Measurements from ENCODE around the gene CARMIL3. TPM values are rescaled to one million over a fixed set of nuclear protein-coding genes. Genes with fewer than 3 reads are reported as not detected.

The CARMIL3 gene
- total RNA-seq, 1 experiment from 2014 or later = 0.14 TPM

- DNase-seq (ENCODE audit: low spot score) = no peak
Observed at GRCh38 chr14:24078146-24078545, 26.3 kb downstream of the CARMIL3 start.

- DNase-seq (ENCODE audit: low spot score) = no peak
Observed at GRCh38 chr14:24079491-24080141, 27.8 kb downstream of the CARMIL3 start.

DNA sequence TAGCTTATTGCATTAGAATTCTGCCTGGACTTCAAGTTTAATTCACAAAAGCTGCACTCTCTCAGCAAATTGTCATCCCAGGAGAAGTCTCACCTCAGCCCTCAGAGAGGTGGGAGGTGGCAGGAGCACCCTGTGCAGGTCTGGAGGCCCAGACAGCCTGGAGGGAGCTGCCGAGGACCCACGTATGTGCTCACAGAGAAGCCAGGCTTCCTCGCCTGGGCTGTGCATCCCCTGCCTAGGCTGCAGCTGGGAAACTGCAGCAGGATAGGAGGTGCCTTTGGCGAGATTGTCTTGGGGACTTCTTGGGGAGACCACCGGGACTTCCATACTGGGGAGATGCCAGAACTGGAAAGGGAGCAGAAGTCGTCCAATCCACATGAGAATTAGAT lies 28.3 kb downstream of the CARMIL3 start:
- DNase-seq (ENCODE audit: low spot score) = no peak

DNA sequence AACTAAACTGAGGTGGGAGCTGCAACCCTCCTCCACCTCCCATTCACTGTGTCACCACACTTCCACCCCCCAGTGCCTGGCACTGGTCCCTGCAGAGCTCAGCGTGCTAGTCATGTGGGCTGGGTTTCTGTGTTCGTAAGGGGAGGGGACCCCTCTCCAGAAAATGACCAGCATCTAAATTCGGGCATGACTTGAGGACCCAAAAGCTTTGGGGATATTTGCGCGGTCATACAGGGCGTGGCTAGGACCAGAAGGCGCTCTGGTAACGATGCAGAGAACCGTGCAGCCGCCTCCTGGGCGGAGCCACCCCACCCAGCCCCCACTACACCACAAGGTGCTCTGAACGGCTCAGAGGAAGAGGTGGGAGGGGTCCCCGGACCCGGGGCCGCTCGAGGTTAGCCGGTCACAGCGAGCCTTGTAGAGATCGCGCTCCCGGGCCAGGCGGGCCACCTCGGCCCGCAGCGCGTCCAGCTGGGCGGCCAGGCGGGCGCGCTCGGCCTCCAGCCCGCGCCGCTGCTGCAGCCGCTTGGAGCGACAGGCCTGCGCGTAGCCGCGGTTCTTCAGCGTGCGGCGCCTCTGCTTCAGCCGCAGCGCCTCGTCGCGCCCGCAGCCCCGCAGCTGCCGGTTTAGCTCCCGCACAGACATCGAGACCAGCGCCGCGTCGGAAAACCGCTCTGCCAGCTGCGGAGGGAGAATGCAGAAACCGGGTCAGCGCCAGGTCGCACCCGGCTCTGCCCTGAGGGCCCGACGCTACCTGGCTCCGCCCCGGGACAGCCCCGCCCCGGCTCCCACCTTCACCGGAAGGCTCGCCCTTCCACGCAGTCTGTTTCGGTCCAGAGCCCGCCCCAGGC lies 29.3 kb downstream of the CARMIL3 start:
- DNase-seq (ENCODE audit: low spot score) = peak; percentile 59

DNA sequence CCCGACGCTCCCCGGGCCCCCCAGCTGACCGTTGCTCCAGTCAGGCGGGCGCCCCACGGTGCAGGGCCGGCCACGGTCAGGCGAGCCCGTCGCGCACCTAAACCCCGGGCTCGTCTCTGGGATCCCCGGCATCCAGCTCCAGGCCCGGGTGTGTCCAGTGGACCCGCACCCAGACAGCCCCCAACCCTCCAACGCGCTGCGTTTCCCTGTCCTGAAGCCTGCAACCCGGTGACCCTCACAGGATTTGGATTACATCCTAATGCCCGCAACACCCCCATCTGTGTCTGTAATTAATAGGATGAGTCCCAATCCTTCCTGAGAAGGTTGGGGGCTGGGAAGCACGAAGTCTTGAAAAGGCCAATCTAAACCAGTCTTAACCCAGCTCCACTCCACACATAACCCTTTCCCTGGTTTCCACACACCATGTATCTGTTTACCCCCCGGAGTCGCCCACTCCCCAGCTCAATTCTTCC lies 30.0 kb downstream of the CARMIL3 start:
- DNase-seq (ENCODE audit: low spot score) = no peak

- DNase-seq (ENCODE audit: low spot score) = no peak
Observed at GRCh38 chr14:24082411-24083080, 30.7 kb downstream of the CARMIL3 start.

DNA sequence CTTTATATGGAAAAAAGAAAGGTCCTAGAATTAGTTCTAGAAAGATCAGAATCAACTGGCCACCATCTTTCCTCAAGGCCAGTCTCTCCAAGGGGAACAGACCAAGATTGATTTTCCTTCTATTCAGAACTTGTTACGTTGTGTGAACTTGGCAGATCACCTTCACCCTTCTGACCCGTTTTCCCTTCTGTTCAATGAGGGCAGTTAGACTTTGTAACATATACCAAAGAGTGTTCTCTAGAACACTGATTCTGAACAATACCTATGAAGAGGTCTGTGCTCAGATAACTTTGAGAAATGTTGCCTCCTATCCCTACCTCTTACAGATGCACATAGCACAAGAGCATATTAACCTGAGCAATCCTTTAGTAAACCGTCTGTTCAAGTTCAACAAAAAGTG lies 31.7 kb downstream of the CARMIL3 start:
- DNase-seq (ENCODE audit: low spot score) = no peak

DNA sequence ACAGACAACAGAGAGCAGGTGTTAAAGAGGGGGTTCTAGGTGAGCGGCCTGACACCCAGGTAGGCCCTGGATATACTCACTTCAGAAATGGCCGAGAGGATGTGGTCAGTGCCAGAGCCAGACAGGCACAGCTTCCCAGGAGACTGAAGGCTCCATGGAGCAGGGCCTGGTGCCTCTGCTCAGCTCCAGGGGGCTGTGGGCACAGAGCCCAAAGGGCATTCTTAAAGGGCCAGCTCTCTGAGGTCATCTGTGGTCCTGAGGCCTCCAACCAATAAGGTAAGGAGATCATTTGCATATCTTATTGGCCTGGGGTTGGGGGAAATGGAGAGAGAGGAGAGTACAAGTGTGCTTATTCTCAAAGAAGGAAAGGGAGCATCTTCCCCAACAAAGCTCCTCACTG lies 32.6 kb downstream of the CARMIL3 start:
- DNase-seq (ENCODE audit: low spot score) = no peak

DNA sequence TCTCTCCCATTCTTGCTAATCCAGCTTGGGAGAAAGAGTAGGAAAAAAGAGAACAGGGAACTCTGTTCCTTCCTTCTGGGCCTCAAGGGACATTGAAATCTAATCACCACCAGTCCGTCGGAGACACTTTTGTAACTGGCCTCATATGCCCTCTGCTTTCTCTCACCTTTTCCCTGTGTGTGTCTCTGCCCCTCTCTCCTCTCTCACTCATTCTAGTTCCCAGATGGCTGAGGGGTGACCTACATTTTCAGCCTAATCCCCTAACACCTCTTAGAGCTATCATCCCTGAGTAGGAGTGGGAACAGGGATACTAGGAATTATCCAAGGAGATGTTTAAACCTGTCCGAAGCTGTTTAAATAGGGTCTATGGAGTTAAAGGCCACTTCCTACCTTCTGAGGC lies 33.4 kb downstream of the CARMIL3 start:
- DNase-seq (ENCODE audit: low spot score) = no peak

DNA sequence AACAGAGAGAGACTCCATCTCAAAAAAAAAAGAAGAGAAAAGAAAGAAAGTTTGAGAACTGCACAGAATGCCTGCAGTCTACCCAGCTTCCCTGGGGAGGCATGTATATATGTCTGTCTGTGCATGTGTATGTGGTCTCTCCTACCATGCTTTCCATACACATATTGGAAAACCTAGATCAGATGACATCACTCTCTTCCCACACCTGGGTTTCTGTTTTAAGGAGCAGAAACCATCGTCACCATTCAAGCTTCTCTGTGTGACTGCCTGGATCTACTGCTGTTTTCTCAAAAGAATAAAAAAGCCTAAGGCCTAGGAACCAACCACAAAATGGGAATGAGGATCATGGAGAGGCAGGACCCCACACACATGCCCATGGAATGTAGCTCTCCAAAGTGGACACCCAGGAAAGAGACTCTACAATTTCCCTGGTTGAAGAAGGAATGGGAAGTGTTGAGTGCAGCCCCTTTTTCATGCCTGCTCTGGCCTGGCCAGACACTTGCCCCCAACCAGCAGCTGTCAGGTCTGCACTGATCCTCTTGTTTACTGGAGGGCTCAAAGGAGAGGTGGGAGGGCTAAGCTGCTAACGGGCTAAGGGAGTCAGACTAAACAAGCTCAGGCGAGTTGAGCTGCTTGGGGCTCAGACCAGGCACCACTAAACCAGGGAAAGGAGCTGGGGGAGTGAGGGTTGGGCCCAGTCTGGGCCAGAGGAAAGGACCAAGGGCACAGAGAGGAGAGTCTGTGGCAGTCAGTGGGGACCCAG lies 34.6 kb downstream of the CARMIL3 start:
- DNase-seq (ENCODE audit: low spot score) = no peak

DNA sequence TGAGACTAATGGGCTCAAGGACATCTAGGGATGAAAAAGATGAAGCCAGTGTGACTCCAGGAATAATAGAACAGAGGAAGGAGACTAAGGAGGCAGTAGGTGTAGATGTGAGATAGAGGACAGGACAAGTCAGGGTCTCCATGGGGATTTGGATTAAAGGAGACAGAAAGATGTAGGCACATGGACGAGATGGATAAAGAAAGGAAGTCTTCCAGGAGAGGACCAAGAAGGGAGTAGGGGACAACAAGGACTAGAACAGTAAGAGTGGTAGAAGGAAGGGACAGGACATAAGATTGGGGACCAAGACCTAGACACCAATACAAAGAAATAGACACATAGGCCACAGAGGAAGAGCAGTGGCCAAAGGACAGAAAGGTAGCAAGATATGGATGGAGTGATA lies 35.2 kb downstream of the CARMIL3 start:
- no peak for DNase-seq (ENCODE audit: low spot score)

- no peak for DNase-seq (ENCODE audit: low spot score)
Observed at GRCh38 chr14:24088095-24088494, 36.3 kb downstream of the CARMIL3 start.

GRCh38 chr14:24089890-24090289 lies 38.1 kb downstream of the CARMIL3 start:
- no peak for DNase-seq (ENCODE audit: low spot score)

GRCh38 chr14:24092110-24092504 lies 40.3 kb downstream of the CARMIL3 start:
- DNase-seq (ENCODE audit: low spot score) = no peak

DNA sequence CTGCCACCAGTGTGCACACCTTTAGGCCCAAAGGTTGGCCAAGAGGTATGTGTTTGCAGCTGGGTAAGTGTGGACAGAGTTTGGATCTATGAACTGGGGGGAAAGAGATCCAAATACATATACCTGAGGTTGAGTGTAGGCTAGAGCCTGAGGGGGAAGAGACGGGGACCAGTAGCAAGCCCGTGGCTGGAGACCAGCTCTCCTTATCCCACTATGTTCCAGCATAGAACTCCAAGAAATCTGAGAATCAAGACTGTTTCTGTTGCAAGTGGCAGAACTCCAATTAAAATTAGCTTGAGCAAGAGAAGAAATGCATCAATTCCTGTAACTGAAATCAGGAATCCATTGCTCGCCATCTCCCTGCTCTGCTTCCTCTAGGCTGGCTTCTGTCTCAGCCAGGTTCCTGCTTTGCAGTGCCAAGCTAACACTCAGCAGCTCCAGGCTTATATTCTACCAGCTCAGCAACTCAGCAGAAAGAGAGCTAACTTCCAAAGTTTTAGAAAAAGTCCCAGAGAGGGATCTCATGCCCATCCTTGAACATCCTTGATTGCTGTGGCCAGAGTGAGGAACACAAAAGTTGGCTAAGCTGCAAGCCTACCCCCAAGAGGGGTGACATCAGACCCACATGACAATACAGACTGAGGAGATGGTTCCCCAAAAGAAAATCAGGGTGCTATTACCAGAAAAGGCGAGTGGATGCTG lies 40.8 kb downstream of the CARMIL3 start:
- no peak for DNase-seq (ENCODE audit: low spot score)

DNA sequence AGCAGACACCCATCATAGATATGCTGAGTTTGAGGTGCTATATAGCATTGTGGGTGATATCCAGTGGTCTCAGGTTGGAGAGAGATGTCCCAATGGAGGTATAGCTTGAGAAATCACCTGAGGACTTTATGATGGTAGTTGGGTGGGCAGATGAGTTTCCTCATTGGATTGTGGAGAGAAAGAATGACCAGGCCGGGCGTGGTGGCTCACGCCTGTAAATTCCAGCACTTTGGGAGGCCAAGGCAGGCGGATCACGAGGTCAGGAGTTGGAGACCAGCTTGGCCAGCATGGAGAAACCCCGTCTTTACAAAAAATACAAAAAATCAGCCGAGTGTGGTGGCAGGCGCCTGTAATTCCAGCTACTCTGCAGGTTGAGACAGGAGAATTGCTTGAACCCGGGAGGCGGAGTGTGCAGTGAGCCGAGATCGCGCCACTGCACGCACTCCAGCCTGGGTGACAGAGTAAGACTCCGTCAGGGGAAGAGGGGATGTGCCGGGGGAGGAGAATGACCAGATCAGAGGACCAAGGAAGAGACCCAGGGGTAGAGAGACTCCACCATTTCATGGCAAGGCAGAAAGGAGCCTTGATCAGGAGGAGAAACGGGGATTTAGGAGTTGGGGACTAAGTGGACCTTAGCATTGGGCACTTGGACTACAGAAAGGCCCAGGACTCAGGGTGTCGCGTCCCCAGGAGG lies 41.5 kb downstream of the CARMIL3 start:
- no peak for DNase-seq (ENCODE audit: low spot score)

- peak; percentile 93 for DNase-seq (ENCODE audit: low spot score)
Observed at GRCh38 chr14:24093901-24094840, 42.4 kb downstream of the CARMIL3 start, which contains the start of gene PCK2. Gene PCK2 (plus strand): TSS chr14:24094311. CDS start chr14:24094406, 95 bp downstream.

GRCh38 chr14:24094841-24095270 lies 43.0 kb downstream of the CARMIL3 start:
- no peak for DNase-seq (ENCODE audit: low spot score)
